ENCODE results near the gene AK8. TPM values are rescaled to one million over a fixed set of nuclear protein-coding genes. Genes with fewer than 3 reads are reported as not detected.

The AK8 gene
- total and polyA plus RNA-seq, 2 experiments from 2014 or later = 0.70 to 0.83 TPM

GRCh38 chr9:132875159-132875558 lies 2.9 kb downstream of the AK8 start:
- H3K27ac ChIP-seq = no peak overlapping the region
- H3K4me3 ChIP-seq = no peak overlapping the region
- no peaks in the 10 kb centered on the region for H3K4me1 ChIP-seq (ENCODE audit: low read depth)
- H3K27me3 ChIP-seq = peaks cover 15% of the 10 kb centered on the region
- H3K36me3 ChIP-seq = no peaks in the 10 kb centered on the region
- no peak for DNase-seq (ENCODE audit: low read depth in 1 of 2, low spot score in 1 of 2)
- no peaks in the 10 kb centered on the region for H3K9me3 ChIP-seq (ENCODE audit: low read depth)
- no peak for TF ChIP-seq CTCF (IDR thresholded peaks at IDR 0.05; ENCODE audit: low read depth, low read length)

- Histone ChIP-seq H3K27ac (no peak overlapping the region), H3K27me3 (peaks cover 15% of the 10 kb centered on the region), H3K4me1 (ENCODE audit: low read depth) (no peaks in the 10 kb centered on the region), H3K36me3 (no peaks in the 10 kb centered on the region), H3K4me3 (no peak overlapping the region), H3K9me3 (ENCODE audit: low read depth) (no peaks in the 10 kb centered on the region)
- DNase-seq (ENCODE audit: low read depth in 1 of 2, low spot score in 1 of 2) = no peak
- no peak for TF ChIP-seq CTCF (IDR thresholded peaks at IDR 0.05; ENCODE audit: low read depth, low read length)
Measured at GRCh38 chr9:132873403-132873802, 4.7 kb downstream of the AK8 start.

- DNase-seq (ENCODE audit: low read depth in 1 of 2, low spot score in 1 of 2) = no peak
- Histone ChIP-seq H3K27me3 (no peaks in the 10 kb centered on the region), H3K9me3 (ENCODE audit: low read depth) (no peaks in the 10 kb centered on the region), H3K4me3 (no peak overlapping the region), H3K27ac (no peak overlapping the region), H3K4me1 (ENCODE audit: low read depth) (no peaks in the 10 kb centered on the region), H3K36me3 (no peaks in the 10 kb centered on the region)
- no peak for TF ChIP-seq CTCF (IDR thresholded peaks at IDR 0.05; ENCODE audit: low read depth, low read length)
Measured at GRCh38 chr9:132869266-132869665, 8.8 kb downstream of the AK8 start.

- Histone ChIP-seq H3K4me1 (ENCODE audit: low read depth) (no peaks in the 10 kb centered on the region), H3K9me3 (ENCODE audit: low read depth) (no peaks in the 10 kb centered on the region), H3K4me3 (no peak overlapping the region), H3K36me3 (no peaks in the 10 kb centered on the region), H3K27ac (no peak overlapping the region), H3K27me3 (no peaks in the 10 kb centered on the region)
- DNase-seq (ENCODE audit: low read depth in 1 of 2, low spot score in 1 of 2) = no peak
- no peak for TF ChIP-seq CTCF (IDR thresholded peaks at IDR 0.05; ENCODE audit: low read depth, low read length)
Measured at GRCh38 chr9:132866898-132867297, 11.2 kb downstream of the AK8 start.

GRCh38 chr9:132864691-132865090 lies 13.4 kb downstream of the AK8 start:
- TF ChIP-seq CTCF (IDR thresholded peaks at IDR 0.05; ENCODE audit: low read depth, low read length) = no peak
- Histone ChIP-seq H3K9me3 (ENCODE audit: low read depth) (no peaks in the 10 kb centered on the region), H3K4me1 (ENCODE audit: low read depth) (no peaks in the 10 kb centered on the region), H3K4me3 (no peak overlapping the region), H3K36me3 (no peaks in the 10 kb centered on the region), H3K27me3 (no peaks in the 10 kb centered on the region), H3K27ac (no peak overlapping the region)
- no peak for DNase-seq (ENCODE audit: low read depth in 1 of 2, low spot score in 1 of 2)

GRCh38 chr9:132864277-132864676 lies 13.8 kb downstream of the AK8 start:
- H3K4me3 ChIP-seq = no peak overlapping the region
- no peaks in the 10 kb centered on the region for H3K36me3 ChIP-seq
- no peak for TF ChIP-seq CTCF (IDR thresholded peaks at IDR 0.05; ENCODE audit: low read depth, low read length)
- H3K27ac ChIP-seq = no peak overlapping the region
- H3K9me3 ChIP-seq (ENCODE audit: low read depth) = no peaks in the 10 kb centered on the region
- H3K27me3 ChIP-seq = no peaks in the 10 kb centered on the region
- DNase-seq (ENCODE audit: low read depth in 1 of 2, low spot score in 1 of 2) = no peak
- H3K4me1 ChIP-seq (ENCODE audit: low read depth) = no peaks in the 10 kb centered on the region
